Peyer's patch (tissue), 4 donors: ENCODE data around the gene USP27X. TPM values are rescaled to one million over a fixed set of nuclear protein-coding genes. Genes with fewer than 3 reads are reported as not detected.

Experiments
- DNase-seq, 3 donors: peaks; one replicate each; pipeline ENCODE4 v3.0.0-alpha.2; 2017 to 2019
- H3K27ac ChIP-seq, 4 donors: fragments of 200-600 bp; sonication (generic); one replicate each; pipeline ENCODE4 v1.5.1; 2016 to 2019
- H3K27me3 ChIP-seq, 2 donors: fragments of 200-600 bp; sonication (generic); one replicate each; pipeline ENCODE4 v1.5.1; 2019
- H3K36me3 ChIP-seq, 3 donors: fragments of 200-600 bp; sonication (generic); one replicate each; pipeline ENCODE4 v1.5.1; 2016 to 2019
- H3K4me1 ChIP-seq, 4 donors: fragments of 200-600 bp; sonication (generic); one replicate each; pipeline ENCODE4 v1.5.1; 2016 to 2019
- H3K4me3 ChIP-seq, 4 donors: fragments of 200-600 bp; sonication (generic); 1 replicate in 3 of 4; 2 replicates in 1 of 4; pipeline ENCODE4 v1.5.1; 2016 to 2019; ENCODE audit warnings: mild to moderate bottlenecking in 1 of 4
- H3K9me3 ChIP-seq, 4 donors: fragments of 200-600 bp; sonication (generic); one replicate each; pipeline ENCODE4 v1.5.1; 2016 to 2019; ENCODE audit warnings: mild to moderate bottlenecking in 1 of 4
- POLR2A ChIP-seq, 2 donors: fragments of 450-650 bp; IDR thresholded peaks; one replicate each; pipeline ENCODE4 v1.5.1; 2017; ENCODE audit warnings: antibody characterized with exemption in 2 of 2, mild to moderate bottlenecking in 2 of 2, moderate library complexity in 2 of 2
- total RNA-seq, 4 donors: library from RNA; depleted of rRNA; stranded (reverse); fragments of >200 nt; gene quantifications; one replicate each; pipeline ENCODE4 v1.1.0, GENCODE V29; 2016
- TF ChIP-seq, protein P1 (sequence below), 6 experiments: fragments of 450-650 bp in 4 of 6; fragments of 200-600 bp in 2 of 6; sonication (generic) in 1 of 6; IDR thresholded peaks; one replicate each; pipeline ENCODE4 v1.5.1; 2017 to 2019; ENCODE audit warnings: antibody characterized with exemption in 6 of 6, mild to moderate bottlenecking in 3 of 6, moderate library complexity in 1 of 6

Gene USP27X
- total RNA-seq, 4 donors from 2014 or later, result 1.2 to 2.5 (median 2.2) TPM

DNA sequence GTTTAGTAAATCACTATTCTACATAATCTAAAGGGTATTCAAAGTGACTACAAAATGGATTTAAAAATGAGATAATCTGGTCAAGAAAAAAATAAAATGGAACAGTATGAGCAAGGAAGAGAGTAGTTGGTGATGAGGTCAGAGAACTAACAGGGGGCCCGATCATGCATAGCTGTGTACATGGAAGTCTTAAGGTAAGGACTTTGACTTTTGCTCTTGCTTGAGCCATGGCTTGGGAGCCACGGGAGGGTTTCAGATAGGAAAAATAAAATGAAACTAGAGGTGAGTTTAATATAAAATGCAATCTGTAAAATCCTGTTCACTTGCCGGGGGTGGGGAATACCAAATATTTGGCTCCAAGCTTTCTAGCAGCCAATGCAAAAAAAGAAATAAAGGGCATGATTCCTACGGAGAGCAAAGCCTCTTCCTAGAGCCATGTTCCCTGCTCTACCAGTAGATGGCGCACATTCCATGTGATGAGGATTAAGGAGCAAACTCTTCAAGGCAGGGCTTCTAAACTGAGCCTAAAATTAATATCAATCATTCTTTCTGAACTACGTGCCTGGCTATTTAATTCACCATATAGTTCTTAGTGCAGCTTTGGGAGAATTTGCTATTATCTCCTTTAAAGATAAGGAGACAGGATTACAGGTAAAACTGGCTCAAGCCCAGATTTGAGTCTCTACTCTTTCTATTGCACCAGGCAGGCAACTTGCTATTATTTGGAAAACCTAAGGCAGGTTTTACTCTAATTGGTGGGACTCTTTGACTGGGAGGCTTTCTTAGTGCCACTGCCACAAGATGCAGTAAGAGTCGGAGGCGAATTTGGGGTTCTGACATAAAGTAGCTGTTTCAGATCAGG, 36.3 kb downstream of the USP27X start:
- Histone ChIP-seq H3K4me1 (no peaks in the 10 kb centered on the region), H3K27me3 (no peaks in the 10 kb centered on the region), H3K9me3 (no peaks in the 10 kb centered on the region), H3K4me3 (no peak overlapping the region), H3K27ac (no peak overlapping the region), H3K36me3 (no peaks in the 10 kb centered on the region)
- TF ChIP-seq POLR2A (IDR thresholded peaks at IDR 0.05), result no peak
- TF ChIP-seq, protein P1, sequence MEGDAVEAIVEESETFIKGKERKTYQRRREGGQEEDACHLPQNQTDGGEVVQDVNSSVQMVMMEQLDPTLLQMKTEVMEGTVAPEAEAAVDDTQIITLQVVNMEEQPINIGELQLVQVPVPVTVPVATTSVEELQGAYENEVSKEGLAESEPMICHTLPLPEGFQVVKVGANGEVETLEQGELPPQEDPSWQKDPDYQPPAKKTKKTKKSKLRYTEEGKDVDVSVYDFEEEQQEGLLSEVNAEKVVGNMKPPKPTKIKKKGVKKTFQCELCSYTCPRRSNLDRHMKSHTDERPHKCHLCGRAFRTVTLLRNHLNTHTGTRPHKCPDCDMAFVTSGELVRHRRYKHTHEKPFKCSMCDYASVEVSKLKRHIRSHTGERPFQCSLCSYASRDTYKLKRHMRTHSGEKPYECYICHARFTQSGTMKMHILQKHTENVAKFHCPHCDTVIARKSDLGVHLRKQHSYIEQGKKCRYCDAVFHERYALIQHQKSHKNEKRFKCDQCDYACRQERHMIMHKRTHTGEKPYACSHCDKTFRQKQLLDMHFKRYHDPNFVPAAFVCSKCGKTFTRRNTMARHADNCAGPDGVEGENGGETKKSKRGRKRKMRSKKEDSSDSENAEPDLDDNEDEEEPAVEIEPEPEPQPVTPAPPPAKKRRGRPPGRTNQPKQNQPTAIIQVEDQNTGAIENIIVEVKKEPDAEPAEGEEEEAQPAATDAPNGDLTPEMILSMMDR (IDR thresholded peaks at IDR 0.05), result peak; percentile 28 to 81 (median 72)
- DNase-seq, result peak in 2 of 3 donors; percentile 49 to 80

DNA sequence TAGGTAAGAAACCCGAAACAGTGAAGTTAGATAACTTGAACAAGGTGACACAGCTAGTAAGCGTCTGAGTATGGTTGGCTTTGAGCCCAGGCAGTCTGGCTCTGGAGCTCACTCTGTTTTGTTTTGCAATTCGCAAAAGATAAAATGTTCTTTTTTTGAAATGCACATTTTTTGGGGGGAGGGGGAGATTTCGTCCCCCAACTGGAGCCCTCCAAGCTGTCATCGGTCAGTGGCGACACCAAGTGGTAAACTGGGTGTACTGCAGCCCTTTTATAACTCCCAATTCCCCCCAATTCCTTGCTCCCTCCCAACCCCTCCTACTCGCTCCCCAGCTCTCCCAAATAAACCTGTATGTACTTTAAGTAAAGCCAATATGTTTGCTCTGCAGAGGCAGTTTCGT, 40.3 kb downstream of the USP27X start:
- DNase-seq, result peak in 2 of 3 donors; percentile 33 to 62
- no peak for TF ChIP-seq POLR2A (IDR thresholded peaks at IDR 0.05)
- TF ChIP-seq, protein P1 (IDR thresholded peaks at IDR 0.05), result peak; percentile 45 to 66 (median 52)

DNA sequence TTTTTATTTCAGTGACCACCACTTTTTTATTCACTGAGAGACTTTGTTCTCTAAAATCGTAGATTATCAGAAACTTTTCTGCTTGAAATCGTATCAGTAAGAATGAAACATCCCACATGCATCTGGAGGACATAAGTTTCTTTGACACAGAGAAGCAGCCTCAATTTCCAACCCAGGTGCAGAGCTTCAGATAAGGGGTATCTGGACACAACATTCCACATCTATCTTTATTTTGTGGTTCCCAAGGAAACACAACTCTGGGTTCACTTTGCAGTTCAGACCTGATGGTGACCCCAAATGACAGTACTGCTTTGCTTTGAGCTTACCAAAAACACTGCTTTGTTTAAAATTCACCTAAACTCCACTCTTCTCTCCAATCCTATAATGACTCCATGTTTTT, 41.8 kb downstream of the USP27X start:
- H3K4me3 ChIP-seq, result no peak overlapping the region
- no peaks in the 10 kb centered on the region for H3K4me1 ChIP-seq
- H3K9me3 ChIP-seq, result peaks cover 0 to 4% (median 0%) of the 10 kb centered on the region in 4 donors
- DNase-seq, result no peak
- no peaks in the 10 kb centered on the region for H3K36me3 ChIP-seq
- H3K27me3 ChIP-seq, result no peaks in the 10 kb centered on the region
- TF ChIP-seq, protein P1 (IDR thresholded peaks at IDR 0.05), result no peak
- TF ChIP-seq POLR2A (IDR thresholded peaks at IDR 0.05), result no peak
- no peak overlapping the region for H3K27ac ChIP-seq

More for the DNA sequence above, 40.3 kb downstream of the USP27X start:
- no peaks in the 10 kb centered on the region for H3K4me1 ChIP-seq
- H3K9me3 ChIP-seq, result peaks cover 0 to 4% (median 0%) of the 10 kb centered on the region in 4 donors
- no peak overlapping the region for H3K27ac ChIP-seq
- H3K27me3 ChIP-seq, result no peaks in the 10 kb centered on the region
- no peak overlapping the region for H3K4me3 ChIP-seq
- no peaks in the 10 kb centered on the region for H3K36me3 ChIP-seq

DNA sequence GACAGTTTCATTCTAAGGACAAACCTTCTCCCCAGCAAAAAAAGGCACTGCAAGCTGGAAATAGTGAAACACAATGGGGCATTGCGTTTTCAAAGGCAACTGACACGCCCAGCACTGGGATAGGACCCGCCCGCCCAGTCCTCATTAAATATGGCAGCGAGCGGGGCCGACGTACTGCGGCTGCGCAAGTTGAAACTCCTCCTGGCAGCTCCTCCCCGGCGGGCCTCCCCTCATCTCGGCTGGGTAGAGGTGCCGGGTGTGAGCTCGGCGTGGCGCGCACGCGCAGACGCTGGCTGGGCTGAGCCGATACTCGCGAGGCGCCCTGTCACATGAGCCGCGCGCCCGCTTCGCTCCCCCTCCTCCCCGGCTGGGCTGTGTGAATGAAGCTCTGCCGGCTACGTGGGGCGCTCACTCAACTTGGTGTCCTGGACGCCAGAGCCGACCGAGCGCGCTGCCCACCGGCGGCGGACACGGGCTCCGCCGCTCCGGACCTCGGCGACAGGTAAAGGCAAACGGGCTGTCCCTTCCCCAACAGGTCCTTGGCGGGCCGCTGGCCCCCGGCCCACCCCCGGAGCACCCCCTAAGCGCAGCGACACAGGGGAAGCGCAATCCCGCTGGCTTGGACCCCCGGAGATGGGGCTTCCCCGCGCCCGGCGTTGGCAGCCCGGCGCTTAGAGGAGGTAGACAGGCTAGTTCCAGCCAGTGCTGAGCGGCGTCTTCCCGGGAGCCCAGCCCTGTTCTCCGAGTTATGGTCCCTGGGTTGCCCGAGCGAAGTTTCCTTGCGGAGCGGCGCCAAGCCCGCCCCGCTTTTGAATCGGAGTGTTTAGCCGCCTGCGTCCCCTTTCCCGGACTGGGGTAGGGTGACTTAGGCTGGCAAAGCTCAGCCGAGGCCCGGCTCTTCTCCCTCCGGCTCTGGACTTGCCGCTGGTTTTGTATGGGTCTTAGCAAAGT, 43.3 kb downstream of the USP27X start, which contains the start of gene CLCN5:
TSS of gene CLCN5 (plus strand) at position 306 of the 951 bp plus-strand sequence. CDS start 2,703 bp downstream, outside the sequence.
- no peaks in the 10 kb centered on the region for H3K27me3 ChIP-seq
- DNase-seq, result peak; percentile 90 to 98 (median 92)
- H3K36me3 ChIP-seq, result no peaks in the 10 kb centered on the region
- peak within 1 kb of the TSS; percentile 65 to 79 (median 75) for H3K27ac ChIP-seq
- H3K9me3 ChIP-seq, result peaks cover 0 to 4% (median 0%) of the 10 kb centered on the region in 4 donors
- TF ChIP-seq, protein P1 (IDR thresholded peaks at IDR 0.05), result no peak
- TF ChIP-seq POLR2A (IDR thresholded peaks at IDR 0.05), result peak in 1 of 2 donors; percentile 35
- H3K4me3 ChIP-seq, result peak within 1 kb of the TSS; percentile 59 to 87 (median 71)
- H3K4me1 ChIP-seq, result no peaks in the 10 kb centered on the region

DNA sequence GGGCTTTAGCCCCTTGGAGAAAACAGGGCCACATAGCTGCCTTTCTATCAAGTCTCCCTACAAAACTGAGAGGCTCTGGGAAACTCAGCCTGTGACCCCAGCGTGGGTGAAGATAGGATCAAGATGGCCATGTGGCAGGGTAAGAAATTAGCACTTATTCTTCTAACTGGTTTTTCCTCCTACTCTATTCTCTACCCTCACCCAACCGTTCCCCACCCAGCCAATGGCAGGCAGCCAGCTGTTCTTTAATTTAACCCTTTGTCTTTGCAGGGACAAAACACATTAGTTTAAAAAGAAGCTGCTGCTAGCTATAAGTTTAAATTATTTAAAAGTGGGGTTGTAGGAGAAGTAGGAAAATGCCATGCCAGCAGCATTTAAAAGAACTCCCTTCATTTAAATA, 45.9 kb downstream of the USP27X start:
- Histone ChIP-seq H3K27ac (no peak overlapping the region), H3K27me3 (no peaks in the 10 kb centered on the region), H3K36me3 (no peaks in the 10 kb centered on the region), H3K4me3 (no peak overlapping the region), H3K9me3 (peaks cover 0 to 4% (median 0%) of the 10 kb centered on the region in 4 donors), H3K4me1 (no peaks in the 10 kb centered on the region)
- DNase-seq, result no peak
- no peak for TF ChIP-seq POLR2A (IDR thresholded peaks at IDR 0.05)
- TF ChIP-seq, protein P1 (IDR thresholded peaks at IDR 0.05), result no peak
